ENCODE data around the gene GPN3. TPM values are rescaled to one million over a fixed set of nuclear protein-coding genes. Genes with fewer than 3 reads are reported as not detected.

Gene GPN3
- total and polyA plus RNA-seq, 10 of the 15 experiments (the other 5 are each of a cell fraction or from before 2014, with no cell fraction given), result 27.1 to 117 (median 53.5) TPM

- DNase-seq (ENCODE audit: low read depth, low spot score) (no peak), ATAC-seq (no peak), FAIRE-seq (no peak)
- Histone ChIP-seq H3K27ac (ENCODE audit: control insufficient read depth, insufficient read depth) (no peak overlapping the region), H3K4me2 (ENCODE audit: control insufficient read depth, insufficient read depth) (no peak overlapping the region), H3K9me3 (replicated peaks; ENCODE audit: control insufficient read depth, insufficient read depth, low read length) (no peaks in the 10 kb centered on the region), H3K27me3 (replicated peaks in 1 of 2; ENCODE audit: control insufficient read depth in 2 of 2, insufficient read depth in 2 of 2, low read length in 1 of 2) (no peaks in the 10 kb centered on the region), H2AFZ (ENCODE audit: control insufficient read depth, low read depth, low read length) (no peak overlapping the region), H3K9ac (ENCODE audit: control insufficient read depth, insufficient read depth, low read length) (no peak overlapping the region), H3K4me3 (no peak overlapping the region), H4K20me1 (ENCODE audit: control insufficient read depth, insufficient read depth) (no peaks in the 10 kb centered on the region), H3K79me2 (ENCODE audit: control insufficient read depth, insufficient read depth, low read length) (no peaks in the 10 kb centered on the region), H3K4me1 (ENCODE audit: control insufficient read depth, insufficient read depth, low read length) (no peaks in the 10 kb centered on the region; the same call in 1 of the 2 replicates), H3K36me3 (ENCODE audit: control insufficient read depth in 2 of 2, insufficient read depth in 2 of 2, low read length in 1 of 2) (no peaks in the 10 kb centered on the region)
- SMC1A ChIA-PET (ENCODE audit: uncharacterized antibody, unreplicated experiment), result interaction anchor here (0.8 to 26.9 kb wide), 10 partner anchors 15 to 185 kb away, joined by 3 to 492 read pairs (median 3); partner anchors contain the start of genes ARPC3, FAM216A and GPN3
- CTCF ChIA-PET, result interaction anchor here (0.7 to 21.1 kb wide), 4 partner anchors 11 to 90 kb away, joined by 3 to 462 read pairs (median 3); partner anchors contain the start of gene ARPC3
- in situ Hi-C loops (cut with MboI) (no loop called here), intact Hi-C loops (cut with micrococcal nuclease; ENCODE audit: unreplicated experiment) (no loop called here)
- POLR2A ChIA-PET, result interaction anchor here (0.5 to 2.1 kb wide), 5 partner anchors 27 to 94 kb away, joined by 3 to 8 read pairs (median 3); no protein-coding TSS in a partner anchor
- TF ChIP-seq E2F4 (IDR thresholded peaks at IDR 0.05; ENCODE audit: low read depth, low read length), result no peak
- no peak for TF ChIP-seq SMC3 (IDR thresholded peaks at IDR 0.05; ENCODE audit: borderline replicate concordance, low read length)
- no peak for TF ChIP-seq SKIL (IDR thresholded peaks at IDR 0.05; ENCODE audit: low read depth, poor library complexity, severe bottlenecking)
- no peak for TF ChIP-seq MEF2B (IDR thresholded peaks at IDR 0.05; ENCODE audit: partially characterized antibody, poor library complexity, severe bottlenecking)
- TF ChIP-seq SP1 (IDR thresholded peaks at IDR 0.05; ENCODE audit: low read depth, low read length), result no peak
- TF ChIP-seq HSF1 (IDR thresholded peaks at IDR 0.05; ENCODE audit: low read depth, low read length), result no peak
- no peak for TF ChIP-seq RCOR1 (conservative IDR thresholded peaks at IDR 0.05; ENCODE audit: low read depth, low read length)
- TF ChIP-seq BHLHE40 (IDR thresholded peaks at IDR 0.05; ENCODE audit: borderline replicate concordance in 1 of 2, low read depth in 2 of 2, low read length in 1 of 2), result no peak
- no peak for TF ChIP-seq ZNF24 (IDR thresholded peaks at IDR 0.05)
- no peak for TF ChIP-seq E4F1 (IDR thresholded peaks at IDR 0.05; ENCODE audit: borderline replicate concordance, partially characterized antibody)
- TF ChIP-seq CHD1 (IDR thresholded peaks at IDR 0.05; ENCODE audit: low read depth, low read length), result no peak
- BruUV-seq (replicated peaks), result no TSS peak
- RAD21 ChIA-PET (ENCODE audit: unreplicated experiment), result interaction anchor here (0.8 to 5.6 kb wide), 3 partner anchors 21 to 93 kb away, joined by 3 to 70 read pairs (median 3); no protein-coding TSS in a partner anchor
- 50% methylated on average over 4 of the region's 4 CpGs for WGBS (ENCODE audit: insufficient coverage, insufficient replicate concordance, low lambda C conversion rate, missing lambda C conversion rate)
Observed at GRCh38 chr12:110508071-110508586, 40.1 kb upstream of the GPN3 start.
